Large intestine (tissue), 12 donors: ENCODE results near the gene MYO1A. TPM values are rescaled to one million over a fixed set of nuclear protein-coding genes. Genes with fewer than 3 reads are reported as not detected.

Experiments used
- DNase-seq, 2 donors: peaks; one replicate each; pipeline versions ENCODE4 v3.0.0 to v3.0.0-alpha.2; 2013
- H3K27ac ChIP-seq: one replicate; pipeline ENCODE4 v1.5.1; 2013; ENCODE audit warnings: low read length
- H3K27me3 ChIP-seq: 2 replicates; pipeline ENCODE4 v1.6.1; 2013; ENCODE audit warnings: low read length; ENCODE audit not compliant: control insufficient read depth, insufficient read depth
- H3K36me3 ChIP-seq: 2 replicates; pipeline ENCODE4 v1.6.1; 2013; ENCODE audit warnings: low read length; ENCODE audit not compliant: control insufficient read depth, insufficient read depth
- H3K4me1 ChIP-seq: one replicate; pipeline ENCODE4 v1.6.1; 2013; ENCODE audit warnings: low read length; ENCODE audit not compliant: control insufficient read depth, insufficient read depth
- H3K4me3 ChIP-seq: one replicate; pipeline ENCODE4 v1.5.1; 2013; ENCODE audit warnings: low read length
- H3K9me3 ChIP-seq: one replicate; pipeline ENCODE4 v1.6.1; 2013; ENCODE audit warnings: mild to moderate bottlenecking, low read depth, low read length, moderate library complexity; ENCODE audit not compliant: control insufficient read depth
- WGBS: methylation state at CpG from one replicate; pipeline ENCODE4 v1.1.5; 2013; ENCODE audit warnings: low lambda C conversion rate; ENCODE audit not compliant: insufficient coverage; 5-methylcytosine and 5-hydroxymethylcytosine counted together
- long read RNA-seq, 11 donors: transcript quantifications; one replicate each; lab custom pipeline, GENCODE V29; 2026
- polyA plus RNA-seq: library from polyadenylated mRNA; unstranded; fragments of 120-200 nt; gene quantifications from one replicate; pipeline ENCODE4 v1.2.1, GENCODE V29; 2013

MYO1A gene
- 385 TPM for polyA plus RNA-seq
- long read RNA-seq, donor 1, transcript MYO1A-201 (28 exons, 3,621 nt): major isoform, 7 of 42 reads
- long read RNA-seq, donor 1, partial matches to known transcripts: 34 of 42 reads
- long read RNA-seq, donor 1, other reads (novel, unspliced or antisense): 0 of 42 reads
- long read RNA-seq, donor 2, transcript MYO1A-201 (28 exons, 3,621 nt): major isoform, 11 of 164 reads
- long read RNA-seq, donor 2, partial matches to known transcripts: 153 of 164 reads
- long read RNA-seq, donor 2, other reads (novel, unspliced or antisense): 0 of 164 reads
- long read RNA-seq, donor 3: 0 reads
- long read RNA-seq, donor 4, partial matches to known transcripts: 0 of 1 reads
- long read RNA-seq, donor 4, other reads (novel, unspliced or antisense): 0 of 1 reads
- long read RNA-seq, donor 5, partial matches to known transcripts: 18 of 21 reads
- long read RNA-seq, donor 5, other reads (novel, unspliced or antisense): 0 of 21 reads
- long read RNA-seq, donor 6, transcript MYO1A-201 (28 exons, 3,621 nt): major isoform, 12 of 53 reads
- long read RNA-seq, donor 6, partial matches to known transcripts: 40 of 53 reads
- long read RNA-seq, donor 6, other reads (novel, unspliced or antisense): 0 of 53 reads
- long read RNA-seq, donor 7, partial matches to known transcripts: 6 of 7 reads
- long read RNA-seq, donor 7, other reads (novel, unspliced or antisense): 0 of 7 reads
- long read RNA-seq, donor 8, transcript MYO1A-201 (28 exons, 3,621 nt): major isoform, 9 of 123 reads
- long read RNA-seq, donor 8, partial matches to known transcripts: 111 of 123 reads
- long read RNA-seq, donor 8, other reads (novel, unspliced or antisense): 0 of 123 reads
- long read RNA-seq, donor 9, transcript MYO1A-201 (28 exons, 3,621 nt): major isoform, 12 of 77 reads
- long read RNA-seq, donor 9, partial matches to known transcripts: 64 of 77 reads
- long read RNA-seq, donor 9, other reads (novel, unspliced or antisense): 0 of 77 reads
- long read RNA-seq, donor 10, transcript MYO1A-201 (28 exons, 3,621 nt): major isoform, 11 of 53 reads
- long read RNA-seq, donor 10, partial matches to known transcripts: 41 of 53 reads
- long read RNA-seq, donor 10, other reads (novel, unspliced or antisense): 0 of 53 reads
- long read RNA-seq, donor 11, transcript MYO1A-201 (28 exons, 3,621 nt): major isoform, 9 of 25 reads
- long read RNA-seq, donor 11, partial matches to known transcripts: 16 of 25 reads
- long read RNA-seq, donor 11, other reads (novel, unspliced or antisense): 0 of 25 reads

- H3K4me1 ChIP-seq: peaks cover 38% of the 10 kb centered on the region
- H3K27ac ChIP-seq: peak within 1 kb of the TSS; percentile 81
- peak within 1 kb of the TSS; percentile 54 for H3K4me3 ChIP-seq
- no CpG with 5 or more reads among the region's 2 CpGs for WGBS
- DNase-seq: peak; percentile 78 to 88
- H3K27me3 ChIP-seq: no peaks in the 10 kb centered on the region
- peaks cover 29% of the 10 kb centered on the region for H3K36me3 ChIP-seq
- H3K9me3 ChIP-seq: no peaks in the 10 kb centered on the region
Measured at GRCh38 chr12:57049890-57050289, at the start of gene MYO1A. Gene MYO1A, minus strand, starts transcription at chr12:57050129. Its CDS starts 1,806 bp downstream, at chr12:57048323.

DNA sequence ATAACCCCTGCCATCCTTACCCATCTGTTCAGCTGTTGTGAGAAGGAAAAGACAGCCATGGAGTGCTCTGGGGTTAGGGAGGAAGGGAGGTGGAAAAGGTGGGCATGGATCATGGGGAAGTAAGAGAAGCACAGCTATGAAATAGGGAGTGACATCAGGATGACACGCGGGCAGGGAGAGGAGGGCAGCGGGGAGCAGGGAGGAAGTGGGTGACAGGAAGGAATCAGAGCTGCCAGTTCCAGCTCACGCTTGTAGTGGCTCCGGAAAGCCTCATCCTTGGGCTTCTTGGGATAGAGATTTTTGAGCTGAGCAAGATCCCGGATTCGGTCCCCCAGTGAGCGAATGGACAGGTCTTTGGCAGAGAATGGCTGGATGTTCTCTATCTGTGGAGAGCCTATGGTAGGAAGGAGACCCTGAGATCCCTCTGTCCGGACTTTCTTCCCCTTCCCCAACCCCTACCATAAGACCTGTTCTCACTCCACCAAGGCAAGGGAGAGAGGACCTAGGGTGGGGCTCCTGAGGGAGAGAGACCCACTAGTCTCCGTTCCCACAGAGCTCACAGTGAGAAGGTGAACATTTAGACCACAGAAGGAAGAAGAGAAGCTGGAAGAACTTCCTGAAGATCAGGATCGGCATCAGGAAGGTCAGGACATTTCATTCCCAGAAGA, 49.3 kb upstream of the MYO1A start:
- Histone ChIP-seq H3K27me3 (no peaks in the 10 kb centered on the region), H3K27ac (no peak overlapping the region), H3K36me3 (peaks cover 73% of the 10 kb centered on the region), H3K9me3 (no peaks in the 10 kb centered on the region), H3K4me1 (peaks cover 13% of the 10 kb centered on the region), H3K4me3 (no peak overlapping the region)
- DNase-seq: no peak
- no CpG with 5 or more reads among the region's 11 CpGs for whole genome bisulfite sequencing

DNA sequence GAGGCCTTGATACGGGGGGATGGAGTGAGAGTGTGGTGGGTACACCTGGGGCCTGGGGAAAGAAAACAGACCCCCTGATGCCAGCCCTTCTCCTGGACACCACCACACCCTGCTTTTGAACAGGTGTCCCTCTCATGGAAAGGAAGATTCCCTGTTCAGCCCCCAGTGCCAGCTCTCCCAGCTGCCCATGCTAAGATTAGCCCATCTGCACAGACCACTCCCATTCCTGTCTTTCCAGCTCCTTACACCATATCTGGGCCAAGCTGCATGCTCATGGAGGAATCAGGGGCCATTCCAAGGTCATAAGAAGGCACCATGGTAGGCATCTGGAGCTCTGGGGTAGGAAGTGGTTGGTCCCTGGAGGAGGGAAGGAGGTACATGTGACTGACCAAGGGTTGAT, 48.6 kb upstream of the MYO1A start:
- H3K4me1 ChIP-seq: peaks cover 15% of the 10 kb centered on the region
- DNase-seq: no peak
- no peaks in the 10 kb centered on the region for H3K27me3 ChIP-seq
- H3K27ac ChIP-seq: no peak overlapping the region
- no peak overlapping the region for H3K4me3 ChIP-seq
- peaks cover 71% of the 10 kb centered on the region for H3K36me3 ChIP-seq
- WGBS: no CpG with 5 or more reads among the region's 1 CpG
- H3K9me3 ChIP-seq: no peaks in the 10 kb centered on the region

DNA sequence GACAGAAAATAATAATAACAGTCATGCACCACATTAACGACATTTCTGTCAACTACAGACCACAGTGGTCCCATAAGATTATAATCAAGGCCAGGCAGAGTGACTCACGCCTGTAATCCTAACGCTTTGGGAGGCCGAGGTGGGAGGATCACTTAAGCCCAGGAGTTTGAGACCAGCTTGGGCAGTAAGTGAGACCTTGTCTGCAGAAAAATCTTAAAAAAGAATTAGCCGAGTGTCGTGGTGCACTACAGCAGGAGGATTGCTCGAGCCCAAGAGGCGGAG, 47.6 kb upstream of the MYO1A start:
- no peak for DNase-seq
- WGBS: no CpG with 5 or more reads among the region's 8 CpGs
- H3K27ac ChIP-seq: no peak overlapping the region
- H3K4me3 ChIP-seq: no peak overlapping the region
- no peaks in the 10 kb centered on the region for H3K27me3 ChIP-seq
- peaks cover 12% of the 10 kb centered on the region for H3K4me1 ChIP-seq
- H3K9me3 ChIP-seq: no peaks in the 10 kb centered on the region
- H3K36me3 ChIP-seq: peaks cover 77% of the 10 kb centered on the region

GRCh38 chr12:57096748-57097553, 47.0 kb upstream of the MYO1A start:
- Histone ChIP-seq H3K36me3 (peaks cover 79% of the 10 kb centered on the region), H3K4me1 (peaks cover 7% of the 10 kb centered on the region), H3K4me3 (no peak overlapping the region), H3K27me3 (no peaks in the 10 kb centered on the region), H3K27ac (no peak overlapping the region), H3K9me3 (no peaks in the 10 kb centered on the region)
- no peak for DNase-seq
- WGBS: no CpG with 5 or more reads among the region's 8 CpGs

- peaks cover 10% of the 10 kb centered on the region for H3K4me1 ChIP-seq
- WGBS: no CpG with 5 or more reads among the region's 6 CpGs
- no peak overlapping the region for H3K4me3 ChIP-seq
- no peaks in the 10 kb centered on the region for H3K27me3 ChIP-seq
- H3K27ac ChIP-seq: no peak overlapping the region
- DNase-seq: peak in 1 of 2 donors; percentile 26
- H3K36me3 ChIP-seq: peaks cover 86% of the 10 kb centered on the region
- no peaks in the 10 kb centered on the region for H3K9me3 ChIP-seq
Measured at GRCh38 chr12:57096099-57096572, 46.2 kb upstream of the MYO1A start.

GRCh38 chr12:57095440-57095839, 45.5 kb upstream of the MYO1A start:
- no peak overlapping the region for H3K27ac ChIP-seq
- no peaks in the 10 kb centered on the region for H3K9me3 ChIP-seq
- no peak overlapping the region for H3K4me3 ChIP-seq
- peaks cover 89% of the 10 kb centered on the region for H3K36me3 ChIP-seq
- no peak for DNase-seq
- H3K4me1 ChIP-seq: peaks cover 17% of the 10 kb centered on the region
- WGBS: no CpG with 5 or more reads among the region's 3 CpGs
- no peaks in the 10 kb centered on the region for H3K27me3 ChIP-seq

- no peaks in the 10 kb centered on the region for H3K9me3 ChIP-seq
- DNase-seq: no peak
- H3K36me3 ChIP-seq: peaks cover 81% of the 10 kb centered on the region
- no peaks in the 10 kb centered on the region for H3K27me3 ChIP-seq
- H3K4me1 ChIP-seq: peaks cover 15% of the 10 kb centered on the region
- no CpG with 5 or more reads among the region's 15 CpGs for WGBS
- H3K4me3 ChIP-seq: no peak overlapping the region
- no peak overlapping the region for H3K27ac ChIP-seq
Measured at GRCh38 chr12:57094208-57095160, 44.6 kb upstream of the MYO1A start.
